Stimulated activated naive CD8-positive, alpha-beta T cell treated with anti-CD3 and anti-CD28 coated beads, Interleukin-15, amount 100 ng/mL, for 72 hours (primary cell): Measurements from ENCODE around the gene ZNF124.

ENCODE experiments used
- ATAC-seq: fragments of 150-1000 bp; cut with Tn5 transposase; 2 replicates; pipeline ENCODE4 v1.10.0; 2021; ENCODE audit warnings: mild to moderate bottlenecking, moderate library complexity
- DNase-seq, 2 donors: peaks; one replicate each; pipeline ENCODE4 v3.0.0; 2021 to 2022
- H3K27ac Mint-ChIP-seq, 2 donors: one replicate each; pipeline ENCODE4 v1.8.0; 2022; ENCODE audit warnings: mild to moderate bottlenecking in 2 of 2, mixed read lengths in 2 of 2, moderate library complexity in 2 of 2
- H3K27me3 Mint-ChIP-seq: one replicate; pipeline ENCODE4 v1.8.0; 2022; ENCODE audit warnings: mixed read lengths
- H3K4me1 Mint-ChIP-seq: one replicate; pipeline ENCODE4 v1.8.0; 2022; ENCODE audit warnings: mild to moderate bottlenecking, mixed read lengths
- H3K4me3 Mint-ChIP-seq, 2 donors: one replicate each; pipeline ENCODE4 v1.8.0; 2022; ENCODE audit warnings: mild to moderate bottlenecking in 2 of 2, mixed read lengths in 2 of 2, moderate library complexity in 1 of 2
- H3K9me3 Mint-ChIP-seq, 2 donors: one replicate each; pipeline ENCODE4 v1.8.0; 2022; ENCODE audit warnings: mixed read lengths in 2 of 2

ZNF124 gene

GRCh38 chr1:247111259-247111699, 60.5 kb downstream of the ZNF124 start:
- peaks cover 68% of the 10 kb centered on the region for H3K27me3 Mint-ChIP-seq
- peak overlapping the region; percentile 66 to 87 for H3K4me3 Mint-ChIP-seq
- peaks cover 7% of the 10 kb centered on the region for H3K4me1 Mint-ChIP-seq
- ATAC-seq (peak; percentile 44), DNase-seq (no peak)
- H3K27ac Mint-ChIP-seq, result no peak overlapping the region
- H3K9me3 Mint-ChIP-seq, result no peaks in the 10 kb centered on the region

GRCh38 chr1:247110627-247111258, 61.1 kb downstream of the ZNF124 start:
- no peak for DNase-seq

GRCh38 chr1:247107694-247108093, 64.1 kb downstream of the ZNF124 start:
- Mint-ChIP-seq H3K9me3 (no peaks in the 10 kb centered on the region), H3K27ac (no peak overlapping the region), H3K4me1 (peaks cover 15% of the 10 kb centered on the region), H3K4me3 (no peak overlapping the region), H3K27me3 (peaks cover 44% of the 10 kb centered on the region)
- ATAC-seq (no peak), DNase-seq (no peak)

More at GRCh38 chr1:247110627-247111258, 61.1 kb downstream of the ZNF124 start:
- peaks cover 7% of the 10 kb centered on the region for H3K4me1 Mint-ChIP-seq
- H3K4me3 Mint-ChIP-seq, result peak overlapping the region; percentile 66 to 87
- peak; percentile 39 for ATAC-seq
- no peaks in the 10 kb centered on the region for H3K9me3 Mint-ChIP-seq
- H3K27me3 Mint-ChIP-seq, result peaks cover 68% of the 10 kb centered on the region
- peak overlapping the region in 1 of 2 donors; percentile 7 for H3K27ac Mint-ChIP-seq

GRCh38 chr1:247105966-247106365, 65.9 kb downstream of the ZNF124 start:
- no peak overlapping the region for H3K4me3 Mint-ChIP-seq
- peaks cover under 1 to 1% of the 10 kb centered on the region in 2 donors for H3K9me3 Mint-ChIP-seq
- no peak for DNase-seq

More at GRCh38 chr1:247105966-247106365, 65.9 kb downstream of the ZNF124 start:
- no peak for ATAC-seq
- Mint-ChIP-seq H3K27ac (no peak overlapping the region), H3K27me3 (peaks cover 32% of the 10 kb centered on the region), H3K4me1 (peaks cover 13% of the 10 kb centered on the region)
